Activated naive CD4-positive, alpha-beta T cell treated with anti-CD3 and anti-CD28 coated beads, Interleukin-2, amount 10 ng/mL, durations not matched to agents 5 hours and 36 hours (primary cell): ENCODE results near the gene ATP6V1G3. TPM values are rescaled to one million over a fixed set of nuclear protein-coding genes. Genes with fewer than 3 reads are reported as not detected.

ENCODE experiments used
- total RNA-seq, 2 experiments: library from RNA; stranded (reverse); gene quantifications; one replicate each; pipeline ENCODE4 v1.2.3, GENCODE V29; 2021

The ATP6V1G3 gene
- under 1 TPM in 1 of 2 experiments, not detected in 1; 0.35 TPM for total RNA-seq

GRCh38 chr1:198540580-198540979 is at the start of gene ATP6V1G3:
Gene ATP6V1G3, minus strand, starts transcription at chr1:198540680. Its CDS starts 30 bp downstream, at chr1:198540650.

Other genes with a start within 250 kb of the ATP6V1G3 start
- 100 to 1,000 TPM; 826 to 837 TPM for gene PTPRC, start 98.4 kb upstream of the ATP6V1G3 start, total RNA-seq